Measurements from ENCODE around the gene DYSF. TPM values are rescaled to one million over a fixed set of nuclear protein-coding genes. Genes with fewer than 3 reads are reported as not detected.

The DYSF gene
- polyA plus RNA-seq, 1 experiment: 1.3 TPM

DNA sequence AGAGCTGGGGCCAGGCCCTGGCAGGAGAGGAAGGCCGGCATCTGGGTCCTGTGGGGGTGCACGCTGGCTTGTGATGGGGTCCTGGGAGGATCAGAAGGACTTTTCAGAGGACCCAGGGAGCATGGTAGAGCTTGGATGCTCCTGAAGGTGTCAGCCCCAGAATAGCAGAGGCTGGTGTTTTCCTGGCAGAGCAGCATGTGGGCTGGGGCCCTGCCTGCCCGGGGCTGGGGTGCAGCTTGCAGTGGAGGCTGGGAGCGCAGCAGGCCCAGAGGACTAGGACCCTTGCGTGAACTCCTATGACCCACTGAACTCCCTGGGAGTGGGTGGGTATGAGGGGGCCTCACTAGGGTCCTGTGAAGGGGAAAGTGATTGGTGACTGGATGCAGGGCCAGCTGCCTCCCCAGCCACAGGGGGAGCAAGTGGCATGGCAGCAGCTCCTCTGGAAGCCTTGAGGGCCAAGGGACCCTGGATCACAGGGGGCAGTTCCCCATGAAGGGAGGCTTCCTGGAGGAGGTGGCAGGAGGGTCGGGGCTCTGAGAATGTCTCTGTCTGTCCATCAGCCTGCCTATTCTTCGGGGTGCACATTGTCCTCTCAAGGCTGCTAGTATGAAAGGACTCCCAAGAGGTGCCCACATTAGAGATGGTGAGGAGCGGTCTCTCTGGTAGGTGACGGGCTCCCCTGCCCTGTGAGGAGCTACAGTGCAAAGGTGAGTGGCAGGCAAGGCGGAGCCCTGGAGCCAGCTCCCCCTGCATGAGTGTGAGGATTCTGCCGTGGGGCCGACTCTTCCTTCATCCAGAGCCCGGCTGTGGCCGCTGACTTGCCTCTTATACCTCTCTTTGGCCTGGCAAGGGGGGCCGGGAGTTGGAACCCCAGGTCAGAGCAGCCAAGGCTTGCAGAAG, 249.0 kb downstream of the DYSF start:
- CTCF ChIA-PET: no interaction called here
- H3K27me3 ChIP-seq (ENCODE audit: control insufficient read depth, insufficient read depth, low read length): peaks cover 34% of the 10 kb centered on the region
- no peak overlapping the region for H3K4me3 ChIP-seq (ENCODE audit: low read depth, low read length)
- no peaks in the 10 kb centered on the region for H3K36me3 ChIP-seq (ENCODE audit: control insufficient read depth, insufficient read depth, low read length)
- no peak for TF ChIP-seq CTCF (IDR thresholded peaks at IDR 0.05; ENCODE audit: insufficient read depth, low read depth, low read length)
- POLR2A ChIA-PET: no interaction called here
- no peak for DNase-seq (ENCODE audit: low read depth)

DNA sequence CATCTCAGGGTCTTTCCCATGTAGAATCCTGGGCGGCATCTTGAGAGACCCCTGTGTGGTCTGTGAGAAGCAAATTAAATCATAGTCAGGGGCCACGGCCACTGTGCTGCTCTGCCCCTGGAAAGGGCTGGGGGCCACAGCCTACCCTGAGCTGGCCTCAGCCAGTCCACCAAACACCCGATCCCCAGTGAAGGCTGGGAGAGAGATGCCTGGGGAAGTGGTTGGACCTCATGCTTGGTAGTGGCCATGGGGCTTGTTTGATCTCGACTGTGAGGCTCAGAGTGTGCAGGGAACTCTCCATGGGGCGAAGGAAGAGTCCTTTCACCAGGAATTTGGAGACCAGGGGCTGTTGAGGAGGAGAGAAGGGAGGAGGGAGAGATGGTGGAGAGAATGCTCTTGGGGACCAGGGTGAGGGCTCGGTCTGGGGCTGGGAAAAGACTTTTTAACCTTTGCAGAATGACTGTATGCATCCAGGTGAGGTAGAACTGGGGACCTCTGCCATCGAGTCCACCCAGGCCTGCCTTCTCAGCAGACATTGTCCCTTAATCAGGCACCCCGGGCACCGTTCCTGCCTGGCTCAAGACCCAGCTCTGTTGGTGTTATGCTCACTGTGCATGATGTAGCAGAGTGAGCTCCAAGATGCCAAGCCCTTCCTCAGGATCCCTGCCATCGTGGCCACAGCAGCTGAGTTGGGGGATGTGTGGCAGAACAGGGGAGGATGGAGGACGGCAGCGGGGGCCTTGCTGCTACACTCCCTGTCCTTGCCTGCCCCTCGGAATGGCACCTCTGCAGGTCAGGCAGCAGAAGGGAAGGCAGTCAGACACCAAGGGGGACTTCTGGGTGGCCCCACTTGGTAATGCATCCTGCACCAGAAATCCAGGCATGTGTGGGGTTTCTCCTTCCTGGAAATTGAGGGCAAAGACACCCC, 249.9 kb downstream of the DYSF start:
- no peak for TF ChIP-seq CTCF (IDR thresholded peaks at IDR 0.05; ENCODE audit: insufficient read depth, low read depth, low read length)
- peaks cover 33% of the 10 kb centered on the region for H3K27me3 ChIP-seq (ENCODE audit: control insufficient read depth, insufficient read depth, low read length)
- CTCF ChIA-PET: interaction anchor here (0.7 to 1.0 kb wide), 2 partner anchors 15 to 93 kb away, joined by 3 read pairs; no protein-coding TSS in a partner anchor
- POLR2A ChIA-PET: no interaction called here
- H3K4me3 ChIP-seq (ENCODE audit: low read depth, low read length): no peak overlapping the region
- no peaks in the 10 kb centered on the region for H3K36me3 ChIP-seq (ENCODE audit: control insufficient read depth, insufficient read depth, low read length)
- DNase-seq (ENCODE audit: low read depth): no peak

- no peak for DNase-seq (ENCODE audit: low read depth)
These were observed 250.8 kb downstream of the DYSF start for GRCh38 chr2:71704131-71704561.

GRCh38 chr2:71704688-71705087, 251.3 kb downstream of the DYSF start:
- CTCF ChIA-PET: interaction anchor here (0.7 to 1.3 kb wide), 2 partner anchors 43 to 95 kb away, joined by 3 read pairs; no protein-coding TSS in a partner anchor
- no peak overlapping the region for H3K4me3 ChIP-seq (ENCODE audit: low read depth, low read length)
- peaks cover 35% of the 10 kb centered on the region for H3K27me3 ChIP-seq (ENCODE audit: control insufficient read depth, insufficient read depth, low read length)
- POLR2A ChIA-PET: interaction anchor here (0.6 kb wide), 1 partner anchor 140 kb away, joined by 8 read pairs; no protein-coding TSS in a partner anchor
- no peak for DNase-seq (ENCODE audit: low read depth)
- no peaks in the 10 kb centered on the region for H3K36me3 ChIP-seq (ENCODE audit: control insufficient read depth, insufficient read depth, low read length)
- TF ChIP-seq CTCF (IDR thresholded peaks at IDR 0.05; ENCODE audit: insufficient read depth, low read depth, low read length): no peak

More at GRCh38 chr2:71704131-71704561, 250.8 kb downstream of the DYSF start:
- ChIA-PET POLR2A (interaction anchor here (0.6 kb wide), 1 partner anchor 139 kb away, joined by 8 read pairs; no protein-coding TSS in a partner anchor), CTCF (interaction anchor here (0.7 to 1.3 kb wide), 3 partner anchors 16 to 95 kb away, joined by 3 read pairs; no protein-coding TSS in a partner anchor)
- Histone ChIP-seq H3K4me3 (ENCODE audit: low read depth, low read length) (no peak overlapping the region), H3K27me3 (ENCODE audit: control insufficient read depth, insufficient read depth, low read length) (peaks cover 35% of the 10 kb centered on the region), H3K36me3 (ENCODE audit: control insufficient read depth, insufficient read depth, low read length) (no peaks in the 10 kb centered on the region)
- no peak for TF ChIP-seq CTCF (IDR thresholded peaks at IDR 0.05; ENCODE audit: insufficient read depth, low read depth, low read length)
